Calu3 (cell line): ENCODE results near the gene GLIPR2. TPM values are rescaled to one million over a fixed set of nuclear protein-coding genes. Genes with fewer than 3 reads are reported as not detected.

Experiments
- BruUV-seq: library from RNA; stranded (reverse); fragments of 400-500 nt; replicated peaks from 2 replicates; lab custom pipeline; 2021; lab: Mats Ljungman, UMichigan
- CTCF ChIA-PET: fragments of 300-600 bp; sonication (Branson Sonifier 250); formaldehyde crosslinking; loops from one replicate; lab custom pipeline; 2022; ENCODE audit warnings: antibody characterized with exemption; lab: Charles Lee
- DNase-seq: peaks from one replicate; pipeline ENCODE4 v3.0.0; 2022
- H3K27ac Mint-ChIP-seq: one replicate; pipeline ENCODE4 v1.8.0; 2022; ENCODE audit warnings: mixed read lengths; ENCODE audit not compliant: unreplicated experiment
- H3K27me3 Mint-ChIP-seq: one replicate; pipeline ENCODE4 v1.8.0; 2022; ENCODE audit warnings: mixed read lengths; ENCODE audit not compliant: unreplicated experiment
- H3K36me3 Mint-ChIP-seq: one replicate; pipeline ENCODE4 v1.8.0; 2022; ENCODE audit warnings: mild to moderate bottlenecking, moderate library complexity, mixed read lengths; ENCODE audit not compliant: insufficient read depth, unreplicated experiment
- H3K4me1 Mint-ChIP-seq: one replicate; pipeline ENCODE4 v1.8.0; 2022; ENCODE audit warnings: mild to moderate bottlenecking, low read depth, mixed read lengths; ENCODE audit not compliant: unreplicated experiment
- H3K4me3 Mint-ChIP-seq: one replicate; pipeline ENCODE4 v1.8.0; 2022; ENCODE audit warnings: mild to moderate bottlenecking, low read depth, moderate library complexity, mixed read lengths; ENCODE audit not compliant: unreplicated experiment
- H3K9me3 Mint-ChIP-seq: one replicate; pipeline ENCODE4 v1.8.0; 2022; ENCODE audit warnings: low read depth, mixed read lengths; ENCODE audit not compliant: unreplicated experiment
- CTCF ChIP-seq: fragments of 200-600 bp; IDR thresholded peaks from one replicate; pipeline ENCODE4 v1.8.0; 2022; ENCODE audit warnings: antibody characterized with exemption; ENCODE audit not compliant: unreplicated experiment
- intact Hi-C: fragments of 100-400 bp; cut with micrococcal nuclease; formaldehyde crosslinking; loops from one replicate; pipeline ENCODE4 v1.10.0; 2022; ENCODE audit not compliant: unreplicated experiment
- total RNA-seq: library from RNA; stranded (reverse); gene quantifications from 2 replicates; pipeline ENCODE4 v1.2.3, GENCODE V29; 2022

GLIPR2 gene
- total RNA-seq, 1 experiment from 2014 or later, result 0.19 TPM

- no TSS peak for BruUV-seq
- Mint-ChIP-seq H3K27me3 (peaks cover 18% of the 10 kb centered on the region), H3K9me3 (no peaks in the 10 kb centered on the region), H3K27ac (no peak overlapping the region), H3K4me1 (no peaks in the 10 kb centered on the region), H3K4me3 (no peak overlapping the region), H3K36me3 (no peaks in the 10 kb centered on the region)
- CTCF ChIA-PET, result no interaction called here
- intact Hi-C loops, result no loop called here
- no peak for TF ChIP-seq CTCF
- DNase-seq, result no peak
Observed at GRCh38 chr9:36161187-36161586, 24.7 kb downstream of the GLIPR2 start.

GRCh38 chr9:36162211-36162738, 25.7 kb downstream of the GLIPR2 start:
- Mint-ChIP-seq H3K4me3 (no peak overlapping the region), H3K9me3 (no peaks in the 10 kb centered on the region), H3K4me1 (no peaks in the 10 kb centered on the region), H3K36me3 (no peaks in the 10 kb centered on the region), H3K27ac (no peak overlapping the region), H3K27me3 (peaks cover 18% of the 10 kb centered on the region)
- BruUV-seq, result no TSS peak
- TF ChIP-seq CTCF, result no peak
- no peak for DNase-seq
- CTCF ChIA-PET, result no interaction called here
- intact Hi-C loops, result no loop called here

GRCh38 chr9:36163049-36163785, 26.7 kb downstream of the GLIPR2 start:
- Mint-ChIP-seq H3K9me3 (no peaks in the 10 kb centered on the region), H3K4me1 (no peaks in the 10 kb centered on the region), H3K27me3 (peaks cover 18% of the 10 kb centered on the region), H3K27ac (no peak overlapping the region), H3K4me3 (no peak overlapping the region), H3K36me3 (no peaks in the 10 kb centered on the region)
- CTCF ChIA-PET, result no interaction called here
- TF ChIP-seq CTCF, result no peak
- BruUV-seq, result no TSS peak
- intact Hi-C loops, result no loop called here
- no peak for DNase-seq

GRCh38 chr9:36163786-36164170, 27.2 kb downstream of the GLIPR2 start:
- H3K9me3 Mint-ChIP-seq, result no peaks in the 10 kb centered on the region
- no peaks in the 10 kb centered on the region for H3K4me1 Mint-ChIP-seq
- peaks cover 18% of the 10 kb centered on the region for H3K27me3 Mint-ChIP-seq
- no peak for TF ChIP-seq CTCF
- no TSS peak for BruUV-seq
- DNase-seq, result no peak
- no peaks in the 10 kb centered on the region for H3K36me3 Mint-ChIP-seq
- H3K27ac Mint-ChIP-seq, result no peak overlapping the region
- intact Hi-C loops, result no loop called here
- CTCF ChIA-PET, result interaction anchor here (0.7 kb wide), 1 partner anchor 19 kb away, joined by 3 read pairs; no protein-coding TSS in a partner anchor
- H3K4me3 Mint-ChIP-seq, result no peak overlapping the region
